Ramos (cell line): ENCODE data around the gene SERPINB1.
"Not testable (repeated sequence)": the region's sequence is repeated elsewhere in the genome, so short reads cannot be mapped to it uniquely, and the experiment has no call there.

Source experiments
- in situ Hi-C: fragments of 300-500 bp; cut with MboI; formaldehyde crosslinking; loops from one replicate; pipeline ENCODE4 v1.14.3; 2022; ENCODE audit warnings: low sequenced_read_pairs; ENCODE audit not compliant: unreplicated experiment

The SERPINB1 gene

DNA sequence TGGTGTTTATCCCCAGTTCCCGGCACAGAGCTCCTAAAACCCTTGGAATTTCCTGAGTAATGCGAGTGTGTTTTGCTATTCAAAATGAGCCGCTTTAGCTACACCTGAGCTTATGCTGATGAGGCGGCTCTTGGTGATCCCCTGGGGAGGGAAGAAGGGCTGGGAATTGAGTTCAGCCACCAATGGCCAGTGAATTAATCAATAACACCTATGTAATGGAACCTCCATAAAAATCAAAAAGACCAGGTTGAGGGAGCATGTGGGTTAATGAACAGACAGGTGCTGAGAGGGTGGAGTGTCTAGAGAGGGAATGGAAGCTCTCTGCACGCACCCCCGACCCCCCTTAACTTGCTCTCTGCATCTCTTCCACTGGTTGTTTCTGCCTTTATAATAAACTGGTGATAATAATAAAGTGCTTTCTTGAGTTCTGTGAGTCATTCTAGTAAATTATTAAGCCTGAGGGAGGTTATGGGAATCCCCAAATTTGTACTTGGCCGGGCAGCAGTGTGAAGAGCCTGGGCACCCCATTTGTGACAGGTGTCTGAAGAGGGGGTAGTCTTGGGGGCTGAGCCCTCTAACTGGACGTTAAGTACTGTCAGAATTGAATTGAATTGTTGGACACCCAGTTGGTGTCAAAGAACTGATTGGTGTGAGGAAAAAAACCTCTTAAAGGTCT, 24.6 kb upstream of the SERPINB1 start:
- in situ Hi-C loops: no loop called here

- in situ Hi-C loops: no loop called here
Observed at GRCh38 chr6:2865694-2866151, 24.1 kb upstream of the SERPINB1 start.

- in situ Hi-C loops: no loop called here
Observed at GRCh38 chr6:2865270-2865669, 23.6 kb upstream of the SERPINB1 start.

- in situ Hi-C loops: no loop called here
Observed at GRCh38 chr6:2863901-2864300, 22.2 kb upstream of the SERPINB1 start.

GRCh38 chr6:2862712-2863181, 21.1 kb upstream of the SERPINB1 start:
- in situ Hi-C loops: no loop called here

GRCh38 chr6:2861822-2862164, 20.1 kb upstream of the SERPINB1 start:
- in situ Hi-C loops: no loop called here

DNA sequence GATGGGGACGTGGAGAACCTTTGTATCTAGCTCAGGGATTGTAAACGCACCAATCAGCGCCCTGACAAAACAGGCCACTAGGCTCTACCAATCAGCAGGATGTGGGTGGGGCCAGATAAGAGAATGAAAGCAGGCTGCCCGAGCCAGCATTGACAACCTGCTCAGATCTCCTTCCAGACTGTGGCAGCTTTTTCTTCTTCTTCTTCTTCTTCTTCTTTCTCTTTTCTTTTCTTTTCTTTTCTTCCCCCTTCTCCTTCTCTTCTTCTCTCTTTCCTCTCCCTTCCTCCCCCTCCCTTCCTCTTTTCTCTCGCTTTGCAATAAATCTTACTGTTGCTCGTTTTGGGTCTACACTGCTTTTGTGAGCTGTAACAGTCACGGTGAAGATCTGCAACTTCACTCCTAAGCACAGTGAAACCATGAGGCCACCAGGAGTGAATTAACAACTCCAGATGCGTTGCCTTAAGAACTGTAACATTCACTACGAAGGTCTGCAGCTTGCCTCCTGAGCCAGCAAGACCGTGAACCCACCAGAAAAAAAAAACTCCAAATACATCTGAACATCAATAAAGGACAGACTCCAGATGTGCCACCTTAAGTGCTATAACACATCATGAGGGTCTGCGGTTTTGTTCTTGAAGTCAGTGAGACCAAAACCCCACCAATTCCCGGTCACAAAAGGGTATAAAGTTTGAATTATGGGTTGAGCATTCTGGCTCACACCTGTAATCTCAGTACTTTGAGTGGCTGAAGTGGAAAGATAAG, 19.6 kb upstream of the SERPINB1 start:
- in situ Hi-C loops: no loop called here

GRCh38 chr6:2860706-2861059, 19.0 kb upstream of the SERPINB1 start:
- in situ Hi-C loops: not testable (repeated sequence)

DNA sequence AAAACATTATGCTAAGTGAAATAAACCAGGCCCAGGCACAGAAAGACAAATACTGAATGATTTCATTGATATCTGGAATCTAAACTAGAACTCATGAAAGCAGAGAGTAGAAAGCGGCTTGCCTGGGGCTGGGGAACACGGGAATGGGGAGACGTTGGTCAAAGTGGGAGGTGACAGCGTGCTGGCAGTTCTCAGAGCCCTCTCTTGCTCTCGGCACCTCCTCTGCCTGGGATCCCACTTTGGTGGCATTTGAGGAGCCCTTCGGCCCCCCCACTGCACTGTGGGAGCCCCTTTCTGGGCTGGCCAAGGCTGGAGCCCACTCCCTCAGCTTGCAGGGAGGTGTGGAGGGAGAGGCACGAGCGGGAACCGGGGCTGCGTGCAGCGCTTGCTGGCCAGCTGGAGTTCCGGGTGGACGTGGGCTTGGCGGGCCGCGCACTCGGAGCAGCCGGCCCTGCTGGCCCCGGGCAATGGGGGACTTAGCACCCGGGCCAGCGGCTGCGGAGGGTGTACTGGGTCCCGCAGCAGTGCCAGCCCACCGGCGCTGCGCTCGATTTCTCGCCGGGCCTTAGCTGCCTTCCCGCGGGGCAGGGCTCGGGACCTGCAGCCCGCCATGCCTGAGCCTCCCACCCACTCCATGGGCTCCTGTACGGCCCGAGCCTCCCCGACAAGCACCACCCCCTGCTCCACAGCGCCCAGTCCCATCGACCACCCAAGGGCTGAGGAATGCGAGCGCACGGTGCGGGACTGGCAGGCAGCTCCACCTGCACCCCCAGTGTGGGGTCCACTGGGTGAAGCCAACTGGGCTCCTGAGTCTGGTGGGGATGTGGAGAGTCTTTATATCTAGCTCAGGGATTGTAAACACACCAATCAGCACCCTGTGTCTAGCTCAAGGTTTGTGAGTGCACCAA, 18.4 kb upstream of the SERPINB1 start:
- in situ Hi-C loops: loop anchor here (5.0 kb wide), 1 partner anchor 37 kb away; no protein-coding TSS in a partner anchor

DNA sequence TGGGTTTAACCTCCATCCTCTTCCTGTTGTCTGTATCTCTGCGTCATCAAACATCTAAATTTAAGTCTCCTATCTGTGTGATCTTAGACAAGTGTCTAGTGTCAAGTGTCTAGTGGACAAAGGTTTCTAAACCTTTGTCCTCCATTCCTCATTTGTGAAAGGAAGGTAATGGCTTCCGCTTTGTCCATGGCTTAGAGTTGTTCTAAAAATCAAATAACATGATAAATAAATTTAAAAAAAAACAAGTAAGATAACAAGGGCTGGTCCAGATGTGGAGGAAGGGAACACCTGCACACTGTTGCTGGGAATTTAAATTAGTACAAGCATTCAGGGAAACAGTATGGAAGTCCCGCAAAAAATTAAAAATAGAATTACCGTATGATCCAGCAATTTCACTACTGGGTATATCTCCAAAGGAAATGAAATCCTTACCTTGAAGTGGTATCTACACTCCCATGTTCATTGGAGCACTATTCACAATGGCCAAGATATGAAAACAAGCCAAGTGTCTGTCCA, 17.6 kb upstream of the SERPINB1 start:
- in situ Hi-C loops: loop anchor here (5.0 kb wide), 1 partner anchor 38 kb away; no protein-coding TSS in a partner anchor

DNA sequence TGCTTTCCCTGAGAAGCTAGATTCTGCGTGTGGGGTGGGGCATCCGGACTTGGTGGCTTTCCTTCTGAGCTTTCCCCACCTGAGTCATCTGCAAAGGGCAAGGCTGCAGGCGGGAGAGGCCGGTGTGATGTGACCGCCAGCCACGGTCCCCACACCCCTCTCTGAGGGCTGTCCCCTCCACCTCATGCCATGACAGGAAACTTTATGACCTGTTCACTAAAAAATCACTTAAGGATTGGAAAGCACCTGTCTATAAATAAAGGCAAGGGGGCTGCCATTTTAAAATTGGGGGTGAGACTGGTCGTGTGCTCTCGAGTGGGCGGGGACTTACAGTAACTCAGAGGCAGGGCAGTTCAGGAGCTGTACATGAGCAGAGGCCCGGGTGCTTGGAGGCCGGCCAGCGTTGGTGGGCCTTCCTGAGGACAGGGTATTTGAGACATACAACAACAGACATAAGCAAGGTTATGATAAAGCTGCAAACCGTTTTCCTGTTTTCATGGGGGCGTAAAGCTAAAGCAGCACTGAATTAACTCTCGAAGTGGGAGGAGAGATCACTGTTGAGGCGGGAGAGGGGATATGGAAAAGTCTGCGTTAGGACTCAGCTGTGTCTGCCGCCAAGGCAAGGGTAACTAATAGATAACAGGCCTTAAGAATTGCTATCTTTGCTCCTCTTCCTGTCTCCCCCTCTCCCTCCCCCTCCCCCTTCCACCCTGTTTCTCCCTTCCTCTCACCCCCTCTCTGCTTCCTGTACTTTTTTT, 16.1 kb upstream of the SERPINB1 start:
- in situ Hi-C loops: loop anchor here (5.0 kb wide), 1 partner anchor 40 kb away; no protein-coding TSS in a partner anchor

- in situ Hi-C loops: loop anchor here (5.0 kb wide), 1 partner anchor 40 kb away; no protein-coding TSS in a partner anchor
Observed at GRCh38 chr6:2857185-2857579, 15.5 kb upstream of the SERPINB1 start.

DNA sequence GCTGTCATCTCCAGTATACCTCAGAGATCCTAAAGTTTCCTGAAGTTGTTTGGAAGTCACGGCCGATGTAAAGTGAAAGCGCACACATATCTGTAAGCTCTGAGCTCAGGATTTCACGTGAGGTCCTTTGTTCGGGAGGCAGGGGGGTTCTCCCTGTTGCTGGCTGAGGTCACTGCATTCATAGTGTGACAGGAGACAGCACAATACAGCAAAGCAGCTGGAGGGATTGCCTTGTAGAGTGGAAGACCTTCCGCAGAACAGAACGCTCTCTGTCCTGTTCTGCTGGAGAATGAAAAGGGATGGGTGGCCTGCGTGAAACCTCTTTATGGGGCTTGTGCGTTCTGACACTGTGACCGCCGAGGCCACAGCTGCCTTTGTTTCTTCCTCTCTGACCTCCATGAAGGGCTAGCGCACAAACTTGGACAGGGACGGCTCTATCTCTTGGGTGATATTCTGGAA, 13.4 kb upstream of the SERPINB1 start:
- in situ Hi-C loops: loop anchor here (5.0 kb wide), 1 partner anchor 42 kb away; no protein-coding TSS in a partner anchor

GRCh38 chr6:2854396-2854982, 12.8 kb upstream of the SERPINB1 start:
- in situ Hi-C loops: no loop called here

GRCh38 chr6:2853769-2854395, 12.2 kb upstream of the SERPINB1 start:
- in situ Hi-C loops: no loop called here

DNA sequence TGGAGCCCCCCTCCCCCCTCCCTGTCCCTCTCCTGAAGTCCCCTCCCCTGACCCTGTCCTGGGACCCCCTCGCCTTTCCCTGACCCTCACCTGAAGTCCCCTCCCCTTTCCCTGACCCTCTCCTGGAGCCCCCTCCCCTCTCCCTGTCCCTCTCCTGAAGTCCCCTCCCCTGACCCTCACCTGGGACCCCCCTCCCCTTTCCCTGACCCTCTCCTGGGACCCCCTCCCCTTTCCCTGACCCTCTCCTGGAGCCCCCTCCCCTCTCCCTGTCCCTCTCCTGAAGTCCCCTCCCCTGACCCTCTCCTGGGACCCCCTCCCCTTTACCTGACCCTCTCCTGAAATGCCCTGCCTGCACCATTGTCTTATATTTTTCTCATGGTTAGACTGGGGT, 11.7 kb upstream of the SERPINB1 start:
- in situ Hi-C loops: not testable (repeated sequence)

DNA sequence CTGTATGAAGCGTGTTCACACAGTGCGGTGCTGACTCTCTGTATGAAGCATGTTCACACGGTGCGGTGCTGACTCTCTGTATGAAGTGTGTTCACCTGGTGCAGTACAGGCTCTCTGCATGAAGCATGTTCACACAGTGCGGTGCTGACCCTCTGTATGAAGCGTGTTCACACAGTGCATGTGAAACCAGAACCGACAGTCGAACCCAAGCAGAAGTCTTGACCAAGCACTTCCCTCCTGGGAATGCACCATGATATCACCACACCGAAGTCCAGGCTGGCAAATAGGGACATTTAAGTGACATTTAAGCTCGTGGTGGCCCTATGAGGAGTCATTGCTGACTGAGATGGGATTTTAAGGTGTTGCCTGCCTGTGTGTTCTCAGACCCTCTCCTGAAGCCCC, 11.3 kb upstream of the SERPINB1 start:
- in situ Hi-C loops: no loop called here

- in situ Hi-C loops: no loop called here
Observed at GRCh38 chr6:2852514-2852855, 10.8 kb upstream of the SERPINB1 start.
